ENCODE data around the gene PACRG.

DNA sequence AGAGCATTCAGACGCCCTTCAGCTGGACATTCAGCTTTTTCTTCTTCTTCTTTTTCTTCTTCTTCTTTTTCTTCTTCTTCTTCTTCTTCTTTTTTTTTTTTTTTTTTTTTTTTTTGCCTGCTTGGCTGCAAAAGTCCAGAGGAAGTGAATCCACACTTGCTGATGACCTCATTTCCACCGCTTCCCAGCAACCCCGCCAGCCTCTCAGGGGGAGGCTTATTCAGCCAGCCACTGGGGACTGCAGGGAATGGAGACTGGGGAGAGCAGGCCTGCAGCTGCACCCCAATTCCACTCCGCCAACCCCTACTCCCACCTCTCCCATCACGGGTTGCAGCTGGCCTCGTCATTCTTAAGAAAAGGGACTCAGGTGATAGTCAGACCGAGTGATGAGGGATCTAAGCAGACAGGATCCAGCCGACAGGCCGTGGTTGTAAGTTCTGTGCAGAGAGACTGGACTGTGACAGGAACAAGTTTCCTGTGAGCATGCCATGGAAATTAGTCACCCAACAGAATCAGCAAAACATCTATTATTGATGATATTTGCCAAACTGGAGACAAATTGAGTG, 627.7 kb downstream of the PACRG start:
- TF ChIP-seq, protein P1, sequence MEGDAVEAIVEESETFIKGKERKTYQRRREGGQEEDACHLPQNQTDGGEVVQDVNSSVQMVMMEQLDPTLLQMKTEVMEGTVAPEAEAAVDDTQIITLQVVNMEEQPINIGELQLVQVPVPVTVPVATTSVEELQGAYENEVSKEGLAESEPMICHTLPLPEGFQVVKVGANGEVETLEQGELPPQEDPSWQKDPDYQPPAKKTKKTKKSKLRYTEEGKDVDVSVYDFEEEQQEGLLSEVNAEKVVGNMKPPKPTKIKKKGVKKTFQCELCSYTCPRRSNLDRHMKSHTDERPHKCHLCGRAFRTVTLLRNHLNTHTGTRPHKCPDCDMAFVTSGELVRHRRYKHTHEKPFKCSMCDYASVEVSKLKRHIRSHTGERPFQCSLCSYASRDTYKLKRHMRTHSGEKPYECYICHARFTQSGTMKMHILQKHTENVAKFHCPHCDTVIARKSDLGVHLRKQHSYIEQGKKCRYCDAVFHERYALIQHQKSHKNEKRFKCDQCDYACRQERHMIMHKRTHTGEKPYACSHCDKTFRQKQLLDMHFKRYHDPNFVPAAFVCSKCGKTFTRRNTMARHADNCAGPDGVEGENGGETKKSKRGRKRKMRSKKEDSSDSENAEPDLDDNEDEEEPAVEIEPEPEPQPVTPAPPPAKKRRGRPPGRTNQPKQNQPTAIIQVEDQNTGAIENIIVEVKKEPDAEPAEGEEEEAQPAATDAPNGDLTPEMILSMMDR (IDR thresholded peaks at IDR 0.05; ENCODE audit: poor library complexity, severe bottlenecking) = no peak
- TF ChIP-seq POLR2AphosphoS5 (IDR thresholded peaks at IDR 0.05) (no peak), EP300 (conservative IDR thresholded peaks at IDR 0.05; ENCODE audit: poor library complexity, severe bottlenecking) (no peak), SMC3 (conservative IDR thresholded peaks at IDR 0.05; ENCODE audit: poor library complexity) (no peak), EZH2 (IDR thresholded peaks at IDR 0.05; ENCODE audit: borderline replicate concordance, insufficient read depth, low read length, poor library complexity, severe bottlenecking) (no peak), RAD21 (conservative IDR thresholded peaks at IDR 0.05) (no peak)
- TF ChIP-seq, protein P2, sequence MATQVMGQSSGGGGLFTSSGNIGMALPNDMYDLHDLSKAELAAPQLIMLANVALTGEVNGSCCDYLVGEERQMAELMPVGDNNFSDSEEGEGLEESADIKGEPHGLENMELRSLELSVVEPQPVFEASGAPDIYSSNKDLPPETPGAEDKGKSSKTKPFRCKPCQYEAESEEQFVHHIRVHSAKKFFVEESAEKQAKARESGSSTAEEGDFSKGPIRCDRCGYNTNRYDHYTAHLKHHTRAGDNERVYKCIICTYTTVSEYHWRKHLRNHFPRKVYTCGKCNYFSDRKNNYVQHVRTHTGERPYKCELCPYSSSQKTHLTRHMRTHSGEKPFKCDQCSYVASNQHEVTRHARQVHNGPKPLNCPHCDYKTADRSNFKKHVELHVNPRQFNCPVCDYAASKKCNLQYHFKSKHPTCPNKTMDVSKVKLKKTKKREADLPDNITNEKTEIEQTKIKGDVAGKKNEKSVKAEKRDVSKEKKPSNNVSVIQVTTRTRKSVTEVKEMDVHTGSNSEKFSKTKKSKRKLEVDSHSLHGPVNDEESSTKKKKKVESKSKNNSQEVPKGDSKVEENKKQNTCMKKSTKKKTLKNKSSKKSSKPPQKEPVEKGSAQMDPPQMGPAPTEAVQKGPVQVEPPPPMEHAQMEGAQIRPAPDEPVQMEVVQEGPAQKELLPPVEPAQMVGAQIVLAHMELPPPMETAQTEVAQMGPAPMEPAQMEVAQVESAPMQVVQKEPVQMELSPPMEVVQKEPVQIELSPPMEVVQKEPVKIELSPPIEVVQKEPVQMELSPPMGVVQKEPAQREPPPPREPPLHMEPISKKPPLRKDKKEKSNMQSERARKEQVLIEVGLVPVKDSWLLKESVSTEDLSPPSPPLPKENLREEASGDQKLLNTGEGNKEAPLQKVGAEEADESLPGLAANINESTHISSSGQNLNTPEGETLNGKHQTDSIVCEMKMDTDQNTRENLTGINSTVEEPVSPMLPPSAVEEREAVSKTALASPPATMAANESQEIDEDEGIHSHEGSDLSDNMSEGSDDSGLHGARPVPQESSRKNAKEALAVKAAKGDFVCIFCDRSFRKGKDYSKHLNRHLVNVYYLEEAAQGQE (IDR thresholded peaks at IDR 0.05; ENCODE audit: borderline replicate concordance) = no peak

Data from neural cell (in vitro differentiated cells).